Bronchial epithelial cell (primary cell): ENCODE results near the gene DPY19L1. TPM values are rescaled to one million over a fixed set of nuclear protein-coding genes. Genes with fewer than 3 reads are reported as not detected.
"Not testable (repeated sequence)": the region's sequence is repeated elsewhere in the genome, so short reads cannot be mapped to it uniquely, and the experiment has no call there.

Experiments used
- DNase-seq: peaks from one replicate; pipeline ENCODE4 v3.0.0-alpha.2; 2010; ENCODE audit warnings: low read depth
- FAIRE-seq: peaks from 2 replicates; lab custom pipeline; 2011; peaks lifted over from hg19 to GRCh38; lab: Jason Lieb, UNC
- H3K27me3 ChIP-seq: 2 replicates; pipeline ENCODE4 v1.5.1; 2011; ENCODE audit warnings: low read length; ENCODE audit not compliant: control insufficient read depth, insufficient read depth
- H3K36me3 ChIP-seq: 2 replicates; pipeline ENCODE4 v1.5.1; 2011; ENCODE audit warnings: low read length; ENCODE audit not compliant: control insufficient read depth, insufficient read depth
- H3K4me3 ChIP-seq: 2 replicates; pipeline ENCODE4 v1.5.1; 2011; ENCODE audit warnings: mild to moderate bottlenecking, low read depth, low read length, control low read depth
- CTCF ChIP-seq: IDR thresholded peaks from 2 replicates; pipeline ENCODE4 v1.5.1; 2011; ENCODE audit warnings: mild to moderate bottlenecking, moderate library complexity, low read length, control low read depth, inconsistent platforms; ENCODE audit not compliant: insufficient read depth, severe bottlenecking
- total RNA-seq: library from RNA; depleted of rRNA; stranded (reverse); fragments of >200 nt; gene quantifications from 2 replicates; pipeline ENCODE4 v1.2.1, GENCODE V29; 2014

DPY19L1 gene
- total RNA-seq, 1 donor from 2014 or later, result 13.4 TPM

DNA sequence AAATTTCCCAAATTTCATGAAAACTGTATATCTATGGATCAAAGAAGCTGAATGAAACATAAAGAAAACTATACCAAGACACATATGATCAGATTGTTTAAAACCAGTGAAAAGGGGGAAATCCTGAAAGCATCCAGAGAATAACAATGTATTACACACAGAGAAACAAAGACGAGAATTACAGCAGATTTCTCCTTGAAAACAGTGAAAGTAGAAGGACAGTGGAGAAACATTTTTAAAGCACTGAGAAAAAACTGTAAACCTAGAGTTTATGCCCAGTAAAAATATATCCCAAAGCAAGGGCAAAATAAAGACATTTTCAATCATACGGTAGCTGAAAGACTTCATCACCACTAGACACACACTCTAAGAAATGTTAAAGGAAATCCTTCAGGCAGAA lies 121.0 kb downstream of the DPY19L1 start:
- Histone ChIP-seq H3K27me3 (no peaks in the 10 kb centered on the region), H3K36me3 (no peaks in the 10 kb centered on the region), H3K4me3 (no peak overlapping the region)
- FAIRE-seq (no peak), DNase-seq (no peak)
- TF ChIP-seq CTCF, result no peak

DNA sequence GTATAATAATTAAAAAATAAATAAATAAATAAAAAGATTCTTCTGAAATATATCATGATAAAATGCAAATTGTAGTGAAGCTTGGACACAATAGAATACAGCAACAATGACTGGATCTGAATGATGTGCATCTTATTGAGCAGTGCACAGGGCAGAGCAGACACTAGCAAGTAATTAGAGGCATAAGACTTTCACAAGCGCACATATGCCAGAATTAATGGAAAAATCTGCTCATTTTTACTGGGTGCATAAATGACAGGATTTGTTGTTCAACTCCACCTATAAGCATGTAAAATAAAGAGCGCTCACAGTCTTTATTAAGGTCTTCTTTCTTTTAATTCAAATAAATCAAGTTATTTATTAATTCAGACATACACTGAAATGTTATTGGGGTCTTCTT lies 125.0 kb downstream of the DPY19L1 start:
- no peak for FAIRE-seq
- Histone ChIP-seq H3K36me3 (no peaks in the 10 kb centered on the region), H3K4me3 (no peak overlapping the region), H3K27me3 (no peaks in the 10 kb centered on the region)
- TF ChIP-seq CTCF, result no peak
- DNase-seq, result no peak

- peak; percentile 24 for DNase-seq
- H3K36me3 ChIP-seq, FAIRE-seq, H3K27me3 ChIP-seq: not testable (repeated sequence)
- peak overlapping the region; percentile 37 for H3K4me3 ChIP-seq
Measured at GRCh38 chr7:34906266-34906850, 130.9 kb downstream of the DPY19L1 start.

DNA sequence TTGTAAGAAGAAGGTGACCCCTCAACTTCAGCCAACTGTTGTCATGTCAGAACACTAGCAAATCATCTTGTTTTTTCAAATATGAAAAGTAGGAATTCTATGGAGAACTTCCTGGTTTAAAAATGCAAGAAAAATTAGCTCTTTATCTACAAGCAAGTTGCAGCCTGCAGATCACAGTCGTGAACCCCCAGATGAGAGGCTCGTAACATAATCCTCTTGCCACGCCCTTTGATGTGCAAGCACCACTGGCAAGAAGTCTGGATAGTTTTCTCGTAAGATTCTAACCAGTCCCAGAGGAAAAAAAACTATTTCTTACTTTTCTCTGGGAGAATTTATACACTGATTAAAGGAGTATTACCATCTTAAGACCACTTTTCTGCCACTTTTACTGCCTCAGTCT lies 132.3 kb downstream of the DPY19L1 start:
- FAIRE-seq (no peak), DNase-seq (peak; percentile 72)
- H3K4me3 ChIP-seq, result no peak overlapping the region
- H3K27me3 ChIP-seq, result no peaks in the 10 kb centered on the region
- no peaks in the 10 kb centered on the region for H3K36me3 ChIP-seq
- TF ChIP-seq CTCF, result no peak

GRCh38 chr7:34903921-34904320 lies 133.4 kb downstream of the DPY19L1 start:
- H3K27me3 ChIP-seq, FAIRE-seq, DNase-seq: not testable (repeated sequence)

DNA sequence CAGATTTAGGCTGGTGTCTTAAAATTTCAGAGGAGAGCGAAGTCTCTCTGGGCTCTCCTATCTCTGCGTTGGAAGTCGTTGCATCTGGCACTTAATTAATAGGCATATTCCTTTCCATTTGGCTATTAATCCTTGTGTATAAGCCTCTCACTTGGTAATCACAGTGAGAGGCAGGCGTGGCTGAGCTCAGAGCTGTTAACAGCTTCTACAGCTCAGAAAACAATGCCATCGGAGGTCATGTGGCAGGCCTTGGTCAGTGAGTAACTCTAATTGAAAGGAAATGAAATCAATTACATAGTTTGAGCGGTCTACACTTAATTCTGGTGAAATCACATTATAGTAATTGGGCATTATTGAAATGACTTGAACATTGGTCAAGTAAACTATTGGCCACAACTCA lies 135.1 kb downstream of the DPY19L1 start:
- Histone ChIP-seq H3K36me3 (no peaks in the 10 kb centered on the region), H3K27me3 (no peaks in the 10 kb centered on the region), H3K4me3 (no peak overlapping the region)
- FAIRE-seq (no peak), DNase-seq (no peak)
- TF ChIP-seq CTCF, result no peak

More at GRCh38 chr7:34903921-34904320, 133.4 kb downstream of the DPY19L1 start:
- H3K36me3 ChIP-seq, H3K4me3 ChIP-seq: not testable (repeated sequence)

GRCh38 chr7:34900891-34901513 lies 136.3 kb downstream of the DPY19L1 start:
- no peaks in the 10 kb centered on the region for H3K36me3 ChIP-seq
- H3K27me3 ChIP-seq, result no peaks in the 10 kb centered on the region
- FAIRE-seq (no peak), DNase-seq (no peak)
- H3K4me3 ChIP-seq, result no peak overlapping the region
- peak; percentile 34 for TF ChIP-seq CTCF
